Thyroid gland (tissue), 4 donors: ENCODE measurements around the gene LAMC2. TPM values are rescaled to one million over a fixed set of nuclear protein-coding genes. Genes with fewer than 3 reads are reported as not detected.

Experiments used
- DNase-seq, 2 donors: peaks; one replicate each; pipeline ENCODE4 v3.0.0-alpha.2; 2019
- H3K27ac ChIP-seq, 3 donors: fragments of 200-600 bp; sonication (generic); 1 replicate in 2 of 3; 2 replicates in 1 of 3; pipeline ENCODE4 v1.5.1; 2016 to 2019; ENCODE audit warnings: mild to moderate bottlenecking in 1 of 3, moderate library complexity in 1 of 3
- H3K27me3 ChIP-seq: fragments of 200-600 bp; sonication (generic); one replicate; pipeline ENCODE4 v1.5.1; 2019
- H3K36me3 ChIP-seq, 2 donors: fragments of 200-600 bp; sonication (generic); one replicate each; pipeline ENCODE4 v1.5.1; 2016 to 2019
- H3K4me1 ChIP-seq, 2 donors: fragments of 200-600 bp; sonication (generic); one replicate each; pipeline ENCODE4 v1.5.1; 2017 to 2019
- H3K4me3 ChIP-seq, 3 donors: fragments of 200-600 bp; sonication (generic); replicated peaks in 1 of 3; 1 replicate in 2 of 3; 2 replicates in 1 of 3; pipeline ENCODE4 v1.5.1; 2016; ENCODE audit warnings: mild to moderate bottlenecking in 1 of 3
- H3K9me3 ChIP-seq: fragments of 200-600 bp; sonication (generic); one replicate; pipeline ENCODE4 v1.5.1; 2017
- POLR2A ChIP-seq, 2 donors: fragments of 450-650 bp; IDR thresholded peaks; one replicate each; pipeline ENCODE4 v1.6.1; 2017; ENCODE audit warnings: antibody characterized with exemption in 2 of 2, mild to moderate bottlenecking in 2 of 2, moderate library complexity in 1 of 2
- WGBS, 2 donors: methylation state at CpG; one replicate each; pipeline ENCODE4 v1.1.5; 2017; 5-methylcytosine and 5-hydroxymethylcytosine counted together
- intact Hi-C: fragments of 100-400 bp; cut with DNase I; formaldehyde crosslinking; loops from one replicate; pipeline ENCODE4 v1.15.1; 2023
- total RNA-seq, 4 donors: library from RNA; depleted of rRNA; stranded (reverse); fragments of >200 nt; gene quantifications; one replicate each; pipeline ENCODE4 v1.2.3, GENCODE V29; 2016
- TF ChIP-seq, protein P1 (sequence below), 6 experiments: fragments of 200-600 bp in 3 of 6; fragments of 450-650 bp in 3 of 6; sonication (generic) in 3 of 6; IDR thresholded peaks; one replicate each; pipeline ENCODE4 v1.5.1; 2016 to 2019; ENCODE audit warnings: antibody characterized with exemption in 6 of 6, mild to moderate bottlenecking in 2 of 6, inconsistent platforms in 1 of 6, moderate library complexity in 1 of 6

The LAMC2 gene
- total RNA-seq, 4 donors from 2014 or later = 24.3 to 53.4 (median 27.9) TPM

GRCh38 chr1:183191833-183192232, 5.8 kb downstream of the LAMC2 start:
- Histone ChIP-seq H3K27ac (no peak overlapping the region), H3K4me3 (no peak overlapping the region), H3K36me3 (no peaks in the 10 kb centered on the region), H3K27me3 (no peaks in the 10 kb centered on the region), H3K9me3 (no peaks in the 10 kb centered on the region), H3K4me1 (peaks cover 0 to 3% of the 10 kb centered on the region in 2 donors)
- intact Hi-C loops = no loop called here
- WGBS, 2 donors = 90 to 92% methylated on average over 1 of the region's 1 CpG
- TF ChIP-seq, protein P1, sequence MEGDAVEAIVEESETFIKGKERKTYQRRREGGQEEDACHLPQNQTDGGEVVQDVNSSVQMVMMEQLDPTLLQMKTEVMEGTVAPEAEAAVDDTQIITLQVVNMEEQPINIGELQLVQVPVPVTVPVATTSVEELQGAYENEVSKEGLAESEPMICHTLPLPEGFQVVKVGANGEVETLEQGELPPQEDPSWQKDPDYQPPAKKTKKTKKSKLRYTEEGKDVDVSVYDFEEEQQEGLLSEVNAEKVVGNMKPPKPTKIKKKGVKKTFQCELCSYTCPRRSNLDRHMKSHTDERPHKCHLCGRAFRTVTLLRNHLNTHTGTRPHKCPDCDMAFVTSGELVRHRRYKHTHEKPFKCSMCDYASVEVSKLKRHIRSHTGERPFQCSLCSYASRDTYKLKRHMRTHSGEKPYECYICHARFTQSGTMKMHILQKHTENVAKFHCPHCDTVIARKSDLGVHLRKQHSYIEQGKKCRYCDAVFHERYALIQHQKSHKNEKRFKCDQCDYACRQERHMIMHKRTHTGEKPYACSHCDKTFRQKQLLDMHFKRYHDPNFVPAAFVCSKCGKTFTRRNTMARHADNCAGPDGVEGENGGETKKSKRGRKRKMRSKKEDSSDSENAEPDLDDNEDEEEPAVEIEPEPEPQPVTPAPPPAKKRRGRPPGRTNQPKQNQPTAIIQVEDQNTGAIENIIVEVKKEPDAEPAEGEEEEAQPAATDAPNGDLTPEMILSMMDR (IDR thresholded peaks at IDR 0.05) = no peak
- TF ChIP-seq POLR2A (IDR thresholded peaks at IDR 0.05) = no peak
- no peak for DNase-seq

GRCh38 chr1:183193963-183194525, 8.0 kb downstream of the LAMC2 start:
- DNase-seq = no peak
- TF ChIP-seq POLR2A (IDR thresholded peaks at IDR 0.05) = no peak
- TF ChIP-seq, protein P1 (IDR thresholded peaks at IDR 0.05) = no peak
- Histone ChIP-seq H3K27me3 (no peaks in the 10 kb centered on the region), H3K36me3 (no peaks in the 10 kb centered on the region), H3K4me1 (no peaks in the 10 kb centered on the region), H3K27ac (no peak overlapping the region), H3K4me3 (no peak overlapping the region), H3K9me3 (no peaks in the 10 kb centered on the region)
- intact Hi-C loops = no loop called here
- WGBS, 2 donors = 87% methylated on average over 4 of the region's 4 CpGs

DNA sequence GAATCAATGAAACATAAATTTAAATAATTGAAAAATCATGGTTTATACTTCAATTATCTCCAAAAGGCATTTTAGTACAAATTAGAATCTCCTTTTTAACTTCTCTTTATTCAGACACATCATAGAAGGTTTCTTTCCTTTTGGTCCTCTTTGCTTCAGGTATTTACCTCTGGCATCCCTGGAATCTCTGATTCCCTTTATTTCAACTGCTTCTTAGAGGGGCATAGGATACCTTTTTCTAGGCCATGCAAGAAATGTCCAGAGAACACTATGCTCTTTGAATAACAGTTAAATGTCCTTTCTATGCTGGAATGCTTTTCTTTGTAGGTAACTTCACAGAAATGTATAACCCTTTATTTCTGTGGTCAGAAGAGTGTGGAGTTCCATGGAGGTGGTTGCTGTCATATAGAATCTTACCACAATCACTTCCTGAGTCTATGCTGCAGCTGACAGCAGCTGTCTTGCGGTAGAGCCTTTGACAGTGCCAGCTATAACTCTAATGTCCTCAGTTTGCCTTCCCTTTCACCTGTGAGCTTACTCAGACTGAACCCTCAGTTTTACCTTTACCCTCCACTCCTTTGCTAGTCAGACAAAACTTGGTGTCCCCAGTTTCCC, 8.6 kb downstream of the LAMC2 start:
- H3K4me3 ChIP-seq = no peak overlapping the region
- no peaks in the 10 kb centered on the region for H3K27me3 ChIP-seq
- H3K36me3 ChIP-seq = no peaks in the 10 kb centered on the region
- H3K9me3 ChIP-seq = no peaks in the 10 kb centered on the region
- H3K4me1 ChIP-seq = no peaks in the 10 kb centered on the region
- TF ChIP-seq POLR2A (IDR thresholded peaks at IDR 0.05) = no peak
- TF ChIP-seq, protein P1 (IDR thresholded peaks at IDR 0.05) = no peak
- H3K27ac ChIP-seq = no peak overlapping the region
- intact Hi-C loops = no loop called here
- WGBS, 2 donors = 93 to 100% methylated on average over 1 of the region's 1 CpG
- no peak for DNase-seq

DNA sequence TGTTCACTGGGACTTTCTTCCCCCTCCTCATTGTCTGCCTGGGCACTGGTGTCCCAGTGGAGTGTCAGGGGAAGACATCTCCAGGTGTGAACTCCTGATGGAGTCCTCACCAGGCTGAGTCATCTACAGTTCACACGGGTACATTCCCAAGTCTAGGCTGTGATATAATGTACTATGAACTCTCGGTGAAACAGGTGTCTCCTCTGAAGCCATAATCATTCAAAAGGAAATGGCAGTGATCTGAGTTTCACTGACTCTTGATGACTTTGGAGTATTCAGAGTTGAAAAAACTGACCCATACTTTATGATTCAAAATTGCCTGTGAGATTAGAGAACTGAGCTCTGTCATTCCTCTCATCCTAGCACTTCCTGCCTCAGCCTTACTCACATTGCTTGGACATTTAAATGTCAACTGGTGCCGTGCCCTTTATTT, 9.1 kb downstream of the LAMC2 start:
- Histone ChIP-seq H3K4me1 (no peaks in the 10 kb centered on the region), H3K4me3 (no peak overlapping the region), H3K36me3 (no peaks in the 10 kb centered on the region), H3K27me3 (no peaks in the 10 kb centered on the region), H3K9me3 (no peaks in the 10 kb centered on the region), H3K27ac (no peak overlapping the region)
- intact Hi-C loops = no loop called here
- no peak for TF ChIP-seq POLR2A (IDR thresholded peaks at IDR 0.05)
- TF ChIP-seq, protein P1 (IDR thresholded peaks at IDR 0.05) = no peak
- 58 to 76% methylated on average over 3 of the region's 3 CpGs for WGBS, 2 donors
- no peak for DNase-seq

- intact Hi-C loops = no loop called here
- H3K4me3 ChIP-seq = no peak overlapping the region
- no peaks in the 10 kb centered on the region for H3K9me3 ChIP-seq
- 83 to 85% methylated on average over 4 of the region's 4 CpGs for WGBS, 2 donors
- H3K27ac ChIP-seq = no peak overlapping the region
- H3K4me1 ChIP-seq = no peaks in the 10 kb centered on the region
- no peaks in the 10 kb centered on the region for H3K36me3 ChIP-seq
- DNase-seq = no peak
- no peaks in the 10 kb centered on the region for H3K27me3 ChIP-seq
- TF ChIP-seq, protein P1 (IDR thresholded peaks at IDR 0.05) = no peak
- no peak for TF ChIP-seq POLR2A (IDR thresholded peaks at IDR 0.05)
These were observed 11.7 kb downstream of the LAMC2 start for GRCh38 chr1:183197762-183198161.
